Ramos (cell line): Measurements from ENCODE around the gene CDIP1.

Experiments
- in situ Hi-C: fragments of 300-500 bp; cut with MboI; formaldehyde crosslinking; loops from one replicate; pipeline ENCODE4 v1.14.3; 2022; ENCODE audit warnings: low sequenced_read_pairs; ENCODE audit not compliant: unreplicated experiment

CDIP1 gene

GRCh38 chr16:4544473-4544872, 5.9 kb upstream of the CDIP1 start:
- in situ Hi-C loops, result no loop called here

- in situ Hi-C loops, result no loop called here
Measured at GRCh38 chr16:4539716-4540284, 1.2 kb upstream of the CDIP1 start.

- in situ Hi-C loops, result no loop called here
Measured at GRCh38 chr16:4537376-4538343, 913 bp downstream of the CDIP1 start.

- in situ Hi-C loops, result no loop called here
Measured at GRCh38 chr16:4536391-4537106, 2.0 kb downstream of the CDIP1 start.

- in situ Hi-C loops, result no loop called here
Measured at GRCh38 chr16:4535627-4536108, 2.9 kb downstream of the CDIP1 start.

GRCh38 chr16:4534151-4534790, 4.3 kb downstream of the CDIP1 start:
- in situ Hi-C loops, result no loop called here

- in situ Hi-C loops, result no loop called here
Measured at GRCh38 chr16:4533490-4533889, 5.1 kb downstream of the CDIP1 start.

GRCh38 chr16:4532238-4532637, 6.3 kb downstream of the CDIP1 start:
- in situ Hi-C loops, result no loop called here

GRCh38 chr16:4531811-4532210, 6.8 kb downstream of the CDIP1 start:
- in situ Hi-C loops, result no loop called here

GRCh38 chr16:4529085-4530060, 9.2 kb downstream of the CDIP1 start:
- in situ Hi-C loops, result no loop called here

- in situ Hi-C loops, result no loop called here
Measured at GRCh38 chr16:4525634-4526277, 12.8 kb downstream of the CDIP1 start.

GRCh38 chr16:4525069-4525468, 13.5 kb downstream of the CDIP1 start:
- in situ Hi-C loops, result no loop called here

GRCh38 chr16:4524571-4524970, 14.0 kb downstream of the CDIP1 start:
- in situ Hi-C loops, result no loop called here

- in situ Hi-C loops, result no loop called here
Measured at GRCh38 chr16:4523686-4524085, 14.9 kb downstream of the CDIP1 start.

- in situ Hi-C loops, result no loop called here
Measured at GRCh38 chr16:4522051-4522581, 16.5 kb downstream of the CDIP1 start.

- in situ Hi-C loops, result no loop called here
Measured at GRCh38 chr16:4520913-4521312, 17.7 kb downstream of the CDIP1 start.

GRCh38 chr16:4519274-4520058, 19.1 kb downstream of the CDIP1 start:
- in situ Hi-C loops, result loop anchor here (10.0 kb wide), 2 partner anchors 65 to 435 kb away; partner anchors contain the start of gene SEC14L5
